HUDEP-2 (cell line): ENCODE data around the gene VAX1.
"Not testable (repeated sequence)": the region's sequence is repeated elsewhere in the genome, so short reads cannot be mapped to it uniquely, and the experiment has no call there.

Source experiments
- DNase-seq, 76 experiments: peaks; one replicate each; lab custom pipeline; 2025; ENCODE audit not compliant: unreplicated experiment in 76 of 76; lab: John Stamatoyannopoulos, UW

The VAX1 gene

GRCh38 chr10:117136391-117136975, 1.6 kb downstream of the VAX1 start:
- no peak for DNase-seq

- no peak for DNase-seq
These were observed 2.5 kb downstream of the VAX1 start for GRCh38 chr10:117135480-117136140.

- DNase-seq: no peak
These were observed 3.1 kb downstream of the VAX1 start for GRCh38 chr10:117135026-117135372.

- no peak for DNase-seq
These were observed 3.6 kb downstream of the VAX1 start for GRCh38 chr10:117134306-117135025.

- DNase-seq: no peak
These were observed 4.1 kb downstream of the VAX1 start for GRCh38 chr10:117134056-117134305.

- DNase-seq: no peak
These were observed 4.6 kb downstream of the VAX1 start for GRCh38 chr10:117133273-117134055.

- no peak for DNase-seq
These were observed 5.3 kb downstream of the VAX1 start for GRCh38 chr10:117132751-117133231.

GRCh38 chr10:117131376-117132327, 6.4 kb downstream of the VAX1 start:
- peak in 2 of 76 experiments; percentile 1 to 8 for DNase-seq

- DNase-seq: no peak
These were observed 7.2 kb downstream of the VAX1 start for GRCh38 chr10:117130862-117131375.

- no peak for DNase-seq
These were observed 7.7 kb downstream of the VAX1 start for GRCh38 chr10:117130346-117130745.

GRCh38 chr10:117126645-117127044, 11.4 kb downstream of the VAX1 start:
- not testable (repeated sequence) for DNase-seq

GRCh38 chr10:117126034-117126433, 12.0 kb downstream of the VAX1 start:
- DNase-seq: no peak

- DNase-seq: no peak
These were observed 25.9 kb downstream of the VAX1 start for GRCh38 chr10:117112220-117112619.

- no peak for DNase-seq
These were observed 30.8 kb downstream of the VAX1 start for GRCh38 chr10:117107238-117107637.

- no peak for DNase-seq
These were observed 41.4 kb downstream of the VAX1 start for GRCh38 chr10:117096599-117097201.

GRCh38 chr10:117094856-117095255, 43.2 kb downstream of the VAX1 start:
- DNase-seq: no peak

- DNase-seq: no peak
These were observed 45.7 kb downstream of the VAX1 start for GRCh38 chr10:117092386-117092785.

GRCh38 chr10:117090834-117091233, 47.2 kb downstream of the VAX1 start:
- DNase-seq: no peak

- no peak for DNase-seq
These were observed 50.5 kb downstream of the VAX1 start for GRCh38 chr10:117087521-117087920.

- no peak for DNase-seq
These were observed 51.5 kb downstream of the VAX1 start for GRCh38 chr10:117086546-117086945.
